Measurements from ENCODE around the gene RHOA.
"Not testable (repeated sequence)": the region's sequence is repeated elsewhere in the genome, so short reads cannot be mapped to it uniquely, and the experiment has no call there.

The RHOA gene

DNA sequence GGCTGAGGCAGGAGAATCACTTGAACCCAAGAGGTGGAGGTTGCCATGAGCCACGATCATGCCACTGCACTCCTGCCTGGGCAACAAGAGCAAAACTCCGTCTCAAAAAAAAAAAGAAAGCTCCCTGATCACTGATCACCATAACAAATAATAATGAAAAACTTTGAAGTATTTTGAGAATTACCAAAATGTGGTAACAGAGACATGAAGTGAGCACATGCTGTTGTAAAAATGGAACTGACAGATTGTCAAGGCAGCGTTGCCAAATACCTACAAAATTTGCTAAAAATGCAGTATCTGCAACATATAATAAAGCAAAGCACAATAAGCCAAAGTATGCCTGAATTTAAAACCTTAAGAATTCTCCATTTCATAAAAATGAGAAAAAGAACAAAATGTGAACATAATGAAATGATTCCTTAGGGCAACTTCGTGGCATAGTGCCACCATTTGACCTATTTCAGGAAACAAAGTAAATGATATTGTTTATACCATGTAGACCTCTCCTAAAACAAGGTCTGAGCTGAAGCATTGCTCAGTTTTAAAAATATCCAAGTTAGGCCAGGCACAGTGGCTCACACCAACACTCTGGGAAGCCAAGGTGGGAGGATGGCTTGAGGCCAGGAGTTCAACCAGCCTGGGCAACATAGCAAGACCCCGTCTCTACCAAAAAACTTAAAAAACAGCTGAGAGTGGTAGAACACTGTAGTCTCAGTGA is 77.7 kb downstream of the RHOA start:
- Mint-ChIP-seq H3K9me3 (no peaks in the 10 kb centered on the region), H3K4me1 (peaks cover 18% of the 10 kb centered on the region), H3K4me3 (no peak overlapping the region), H3K36me3 (peaks cover 97% of the 10 kb centered on the region), H3K27ac (peak overlapping the region; percentile 81)
- ATAC-seq (no peak), DNase-seq (ENCODE audit: low spot score in 2 of 2) (no peak)

DNA sequence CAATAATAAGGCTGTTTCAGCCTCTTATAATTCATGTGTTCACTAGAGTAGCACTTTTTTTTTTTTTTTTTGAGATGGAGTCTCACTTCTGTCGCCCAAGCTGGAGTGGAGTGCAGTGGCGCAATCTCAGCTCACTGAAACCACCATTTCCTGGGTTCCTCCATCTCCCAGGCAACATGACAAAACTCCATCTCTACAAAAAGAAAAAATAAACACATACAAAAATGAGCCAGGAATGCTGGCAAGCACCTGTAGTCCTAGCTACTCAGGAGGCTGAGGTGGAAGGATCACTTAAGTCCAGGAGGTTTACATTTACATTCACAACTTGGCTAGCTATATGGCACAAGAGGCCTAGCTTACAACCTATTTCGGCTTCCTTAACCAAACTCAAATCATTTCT is 78.7 kb downstream of the RHOA start:
- DNase-seq (ENCODE audit: low spot score in 2 of 2) (no peak), ATAC-seq (no peak)
- H3K36me3 Mint-ChIP-seq, result peaks cover 97% of the 10 kb centered on the region
- H3K27ac Mint-ChIP-seq, result peak overlapping the region; percentile 81
- peaks cover 13% of the 10 kb centered on the region for H3K4me1 Mint-ChIP-seq
- no peak overlapping the region for H3K4me3 Mint-ChIP-seq
- no peaks in the 10 kb centered on the region for H3K9me3 Mint-ChIP-seq

DNA sequence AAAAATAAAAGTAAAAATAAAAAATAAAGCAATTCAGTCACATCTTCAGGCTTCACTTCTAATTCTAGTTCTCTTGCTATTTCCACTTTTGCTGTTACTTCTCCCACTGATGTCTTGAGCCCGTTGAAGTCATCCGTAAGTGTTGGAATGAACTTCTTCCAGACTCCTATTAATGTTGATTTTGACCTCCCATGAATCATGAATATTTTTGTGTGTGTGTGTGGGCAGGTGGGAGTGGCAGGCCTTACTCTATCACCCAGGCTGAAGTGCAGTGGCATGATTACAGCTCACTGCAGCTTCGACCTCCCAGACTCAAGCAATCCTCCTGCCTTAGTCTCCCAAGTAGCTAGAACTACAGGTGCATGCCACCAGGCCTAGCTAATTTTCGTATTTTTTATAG is 82.6 kb downstream of the RHOA start:
- H3K4me1 Mint-ChIP-seq, result peaks cover 12% of the 10 kb centered on the region
- H3K27ac Mint-ChIP-seq, result no peak overlapping the region
- H3K9me3 Mint-ChIP-seq, result no peaks in the 10 kb centered on the region
- H3K36me3 Mint-ChIP-seq, result peaks cover 100% of the 10 kb centered on the region
- DNase-seq (ENCODE audit: low spot score in 2 of 2) (no peak), ATAC-seq (no peak)
- no peak overlapping the region for H3K4me3 Mint-ChIP-seq

DNA sequence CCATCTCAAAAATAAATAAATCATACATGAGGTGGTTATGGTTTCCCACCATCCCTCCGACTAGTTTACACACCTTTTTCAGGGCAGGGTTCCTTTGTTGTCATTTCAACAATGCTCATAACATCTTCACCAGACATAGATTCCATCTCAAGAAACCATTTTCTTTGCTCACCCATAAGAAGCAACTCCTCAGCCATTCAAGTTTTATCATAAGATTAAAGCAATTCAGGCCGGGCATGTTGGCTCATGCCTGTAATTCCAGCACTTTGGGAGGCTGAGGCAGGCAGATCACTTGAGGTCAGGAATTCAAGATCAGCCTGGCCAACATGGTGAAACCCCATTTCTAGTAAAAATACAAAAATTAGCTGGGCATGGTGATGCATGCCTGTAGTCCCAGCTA is 83.4 kb downstream of the RHOA start:
- not testable (repeated sequence) for H3K4me3 Mint-ChIP-seq; ATAC-seq; H3K27ac Mint-ChIP-seq; DNase-seq (ENCODE audit: low spot score in 2 of 2); H3K9me3 Mint-ChIP-seq
- H3K4me1 Mint-ChIP-seq, result peaks cover 11% of the 10 kb centered on the region
- H3K36me3 Mint-ChIP-seq, result peaks cover 100% of the 10 kb centered on the region

DNA sequence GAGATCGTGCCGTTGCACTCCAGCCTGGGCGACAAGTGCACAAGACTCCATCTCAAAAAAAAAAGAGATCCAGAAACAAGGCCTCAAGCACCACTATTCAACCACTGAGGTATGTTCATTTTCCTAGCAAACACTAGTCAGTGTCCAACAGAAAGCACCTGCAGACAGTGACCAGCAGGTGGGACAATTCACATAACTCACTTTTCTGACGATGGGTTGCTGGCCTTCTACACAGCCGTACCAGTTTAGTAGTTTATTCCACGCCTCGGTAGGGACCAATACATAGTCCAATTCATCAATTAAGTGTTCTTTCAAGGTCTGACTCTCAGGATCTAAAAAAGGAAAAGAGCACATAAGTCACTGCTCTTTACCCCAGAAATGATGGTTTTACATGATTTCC is 84.3 kb downstream of the RHOA start:
- ATAC-seq (no peak), DNase-seq (ENCODE audit: low spot score in 2 of 2) (no peak)
- no peak overlapping the region for H3K4me3 Mint-ChIP-seq
- no peaks in the 10 kb centered on the region for H3K9me3 Mint-ChIP-seq
- peaks cover 100% of the 10 kb centered on the region for H3K36me3 Mint-ChIP-seq
- peaks cover 6% of the 10 kb centered on the region for H3K4me1 Mint-ChIP-seq
- H3K27ac Mint-ChIP-seq, result no peak overlapping the region

DNA sequence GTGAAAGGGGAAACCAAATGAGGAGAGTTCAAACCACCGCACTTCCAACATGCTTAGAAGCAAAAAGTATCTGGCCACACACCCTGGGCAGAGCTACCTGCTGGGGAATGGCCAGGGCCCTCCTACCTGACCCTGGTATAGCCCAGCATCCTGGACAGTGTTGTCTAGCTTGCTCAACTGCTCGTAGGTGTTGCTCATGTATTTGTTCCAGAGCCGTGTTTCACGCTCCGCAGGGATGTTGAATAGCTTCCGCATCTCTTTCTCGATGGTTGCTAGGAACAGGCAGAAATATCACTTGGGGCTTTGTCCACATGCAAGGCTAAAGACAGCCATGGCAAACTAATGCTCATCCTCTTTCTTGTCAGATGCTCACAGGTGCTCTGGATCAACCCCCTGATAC is 87.0 kb downstream of the RHOA start:
- Mint-ChIP-seq H3K36me3 (peaks cover 100% of the 10 kb centered on the region), H3K4me1 (peaks cover 6% of the 10 kb centered on the region), H3K27ac (peak overlapping the region; percentile 45), H3K9me3 (no peaks in the 10 kb centered on the region), H3K4me3 (no peak overlapping the region)
- no peak for ATAC-seq
- DNase-seq (ENCODE audit: low spot score in 2 of 2), result no peak

DNA sequence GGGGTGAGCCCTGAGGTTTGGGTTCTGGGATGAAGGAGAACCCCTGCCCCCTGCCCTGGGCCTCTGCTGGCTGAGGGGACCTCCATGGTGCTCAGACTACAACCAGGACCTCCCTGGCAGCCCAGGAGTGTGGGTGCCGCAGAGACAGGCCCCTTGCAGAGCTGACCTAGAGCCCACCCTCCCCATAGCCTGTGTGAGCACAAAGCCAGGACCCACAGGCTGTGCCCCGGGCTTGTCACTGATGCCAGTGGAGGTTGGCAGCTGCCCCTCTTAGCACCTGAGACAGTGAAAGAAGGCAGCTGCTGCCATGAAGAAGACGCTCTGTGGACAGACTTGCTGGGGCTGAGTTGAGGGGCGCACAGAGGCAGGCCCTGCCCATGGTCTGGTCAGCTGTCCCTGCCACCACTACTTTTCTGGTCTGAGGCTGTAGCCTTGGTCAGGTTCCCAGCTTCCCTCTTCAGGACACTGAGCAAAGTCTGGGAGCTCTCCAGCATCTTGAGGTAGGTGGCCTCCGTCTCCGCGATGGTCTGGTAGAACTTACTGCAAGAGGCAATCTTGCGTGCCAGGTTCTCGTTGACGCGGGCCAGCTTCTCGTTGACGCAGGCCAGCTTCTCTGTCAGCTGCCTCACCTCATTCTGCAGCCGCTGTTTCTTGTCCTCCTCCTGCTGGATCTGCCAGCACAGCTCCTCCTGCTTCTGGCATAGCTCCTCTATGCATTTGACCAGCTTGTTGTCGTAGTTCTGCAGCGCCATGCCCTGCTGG is 94.9 kb downstream of the RHOA start:
- no peaks in the 10 kb centered on the region for H3K9me3 Mint-ChIP-seq
- DNase-seq (ENCODE audit: low spot score in 2 of 2) (no peak), ATAC-seq (no peak)
- peaks cover 94% of the 10 kb centered on the region for H3K36me3 Mint-ChIP-seq
- H3K4me3 Mint-ChIP-seq, result no peak overlapping the region
- peak overlapping the region; percentile 34 for H3K27ac Mint-ChIP-seq
- H3K4me1 Mint-ChIP-seq, result no peaks in the 10 kb centered on the region

DNA sequence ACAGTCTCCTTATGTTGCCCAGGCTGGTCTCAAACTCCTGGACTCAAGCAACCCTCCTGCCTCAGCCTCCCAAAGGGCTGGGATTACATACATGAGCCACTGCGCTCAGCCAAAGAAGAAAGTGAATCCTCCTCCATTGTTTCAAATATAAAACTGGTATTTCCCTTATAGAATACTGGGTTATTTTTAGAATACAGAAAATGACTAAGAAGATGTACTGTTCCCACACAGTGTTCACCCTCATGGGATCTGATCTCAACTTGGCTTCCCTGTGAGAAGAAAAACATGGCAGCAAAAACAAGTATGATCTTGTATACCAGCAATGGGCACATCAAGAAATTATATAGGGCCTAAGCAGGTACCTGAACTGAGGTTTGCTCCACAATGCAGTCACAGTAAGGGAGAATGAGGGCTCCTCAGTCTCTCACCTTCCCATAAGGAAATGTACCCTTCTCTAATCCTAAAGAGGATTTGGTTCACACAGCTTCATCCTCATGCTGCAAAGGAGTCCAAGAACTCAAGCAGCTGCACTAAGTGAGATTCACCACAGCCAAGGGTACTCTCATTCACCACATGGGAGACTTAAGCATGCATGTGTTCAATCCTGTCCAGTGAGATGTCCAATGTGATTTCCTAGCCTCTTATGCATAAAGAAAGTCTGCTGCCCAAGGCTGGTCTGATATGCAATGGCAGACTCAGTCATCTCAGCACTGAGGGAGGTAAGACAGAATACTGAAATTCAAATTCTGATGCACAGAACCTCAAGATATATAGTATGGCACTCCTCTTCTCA is 97.7 kb downstream of the RHOA start:
- Mint-ChIP-seq H3K27ac (peak overlapping the region; percentile 69), H3K36me3 (peaks cover 94% of the 10 kb centered on the region), H3K4me1 (no peaks in the 10 kb centered on the region), H3K9me3 (no peaks in the 10 kb centered on the region), H3K4me3 (no peak overlapping the region)
- DNase-seq (ENCODE audit: low spot score in 2 of 2) (no peak), ATAC-seq (no peak)

DNA sequence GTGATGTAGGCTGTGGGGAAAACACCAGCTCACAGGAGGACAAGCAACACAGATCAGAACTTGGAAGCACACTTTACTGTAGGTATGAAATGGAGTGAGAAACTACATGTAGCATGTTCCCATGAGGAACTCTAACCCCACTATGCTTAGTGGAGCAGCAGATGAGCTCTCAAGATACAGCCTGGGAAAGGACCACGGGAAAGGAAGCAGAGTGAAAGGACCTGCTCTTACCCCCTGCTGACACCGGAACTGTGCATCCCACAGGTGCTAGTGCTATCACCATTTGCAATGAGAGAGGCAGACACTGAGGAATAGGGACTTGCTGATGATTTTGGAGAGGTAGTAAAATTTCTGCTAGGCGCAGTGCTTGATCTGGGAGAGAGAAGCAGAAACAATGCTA is 100.5 kb downstream of the RHOA start:
- no peaks in the 10 kb centered on the region for H3K9me3 Mint-ChIP-seq
- no peak overlapping the region for H3K4me3 Mint-ChIP-seq
- H3K27ac Mint-ChIP-seq, result peak overlapping the region; percentile 65
- ATAC-seq, result no peak
- no peaks in the 10 kb centered on the region for H3K4me1 Mint-ChIP-seq
- H3K36me3 Mint-ChIP-seq, result peaks cover 94% of the 10 kb centered on the region
- DNase-seq (ENCODE audit: low spot score in 2 of 2), result no peak

DNA sequence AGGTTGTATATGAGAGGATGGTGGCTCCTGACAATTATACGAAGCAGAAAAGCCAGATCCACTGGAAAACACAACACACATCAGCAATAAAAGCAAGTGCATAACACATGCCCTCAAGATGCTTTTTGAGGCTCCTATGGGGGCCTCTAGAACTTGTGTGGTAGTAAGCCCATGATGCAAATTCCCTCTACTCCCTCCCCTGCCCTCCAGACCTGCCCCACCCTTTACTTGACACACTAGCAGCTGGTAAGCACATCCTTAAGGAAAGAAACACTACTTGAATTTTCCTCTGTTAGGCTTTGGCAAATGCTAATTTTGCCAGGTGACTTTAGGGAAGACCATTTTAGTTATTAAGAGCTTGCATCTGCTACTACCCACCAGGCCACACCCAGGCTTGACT is 101.1 kb downstream of the RHOA start:
- Mint-ChIP-seq H3K9me3 (no peaks in the 10 kb centered on the region), H3K27ac (peak overlapping the region; percentile 65), H3K4me1 (no peaks in the 10 kb centered on the region), H3K4me3 (no peak overlapping the region), H3K36me3 (peaks cover 94% of the 10 kb centered on the region)
- ATAC-seq (no peak), DNase-seq (ENCODE audit: low spot score in 2 of 2) (no peak)

Data from stimulated activated effector memory CD8-positive, alpha-beta T cell treated with anti-CD3 and anti-CD28 coated beads, Interleukin-12 subunit alpha, Interleukin-12 subunit beta, amount 100 ng/mL, for 72 hours (primary cell).